HG03354 (cell line): ENCODE results near the gene MIS12.

ENCODE experiments used
- ATAC-seq: cut with Tn5 transposase; IDR thresholded peaks from one replicate; pipeline ENCODE4 v1.9.1; 2021; ENCODE audit warnings: mild to moderate bottlenecking; ENCODE audit not compliant: unreplicated experiment, poor library complexity, severe bottlenecking

The MIS12 gene

DNA sequence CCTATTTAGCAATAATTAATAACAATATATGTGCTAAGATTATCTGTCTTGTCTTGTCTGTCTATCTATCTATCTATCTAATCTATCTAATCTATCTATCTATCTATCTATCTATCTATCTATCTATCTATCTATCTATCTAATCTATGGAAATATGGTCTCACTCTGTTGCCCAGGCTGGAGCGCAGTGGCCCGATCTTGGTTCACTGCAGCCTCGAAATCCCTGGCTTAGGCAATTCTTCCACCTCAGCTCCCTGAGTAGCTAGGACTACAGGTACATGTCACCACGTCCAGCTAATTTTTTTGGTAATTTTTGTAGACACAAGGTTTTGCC, 44.7 kb downstream of the MIS12 start:
- no peak for ATAC-seq

DNA sequence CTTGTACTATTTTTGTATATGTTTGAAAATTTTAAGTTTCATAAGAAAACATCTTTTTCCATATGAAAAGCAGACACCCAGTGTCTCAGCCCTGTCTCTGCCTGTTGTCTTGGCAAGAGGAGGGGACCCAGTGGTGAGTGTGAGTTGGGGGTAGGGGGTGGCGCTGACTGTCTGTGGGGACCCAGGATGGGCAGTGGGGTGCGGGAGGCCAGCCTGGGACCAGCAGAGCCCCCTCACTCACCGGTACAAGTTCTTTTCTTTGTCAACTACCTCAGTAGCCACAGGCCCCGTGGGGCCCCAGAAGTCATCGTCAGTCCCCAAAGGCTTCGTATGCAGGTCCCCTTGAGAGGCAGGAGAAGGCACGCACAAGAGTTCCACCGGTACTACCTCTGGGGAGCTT, 46.2 kb downstream of the MIS12 start:
- no peak for ATAC-seq

DNA sequence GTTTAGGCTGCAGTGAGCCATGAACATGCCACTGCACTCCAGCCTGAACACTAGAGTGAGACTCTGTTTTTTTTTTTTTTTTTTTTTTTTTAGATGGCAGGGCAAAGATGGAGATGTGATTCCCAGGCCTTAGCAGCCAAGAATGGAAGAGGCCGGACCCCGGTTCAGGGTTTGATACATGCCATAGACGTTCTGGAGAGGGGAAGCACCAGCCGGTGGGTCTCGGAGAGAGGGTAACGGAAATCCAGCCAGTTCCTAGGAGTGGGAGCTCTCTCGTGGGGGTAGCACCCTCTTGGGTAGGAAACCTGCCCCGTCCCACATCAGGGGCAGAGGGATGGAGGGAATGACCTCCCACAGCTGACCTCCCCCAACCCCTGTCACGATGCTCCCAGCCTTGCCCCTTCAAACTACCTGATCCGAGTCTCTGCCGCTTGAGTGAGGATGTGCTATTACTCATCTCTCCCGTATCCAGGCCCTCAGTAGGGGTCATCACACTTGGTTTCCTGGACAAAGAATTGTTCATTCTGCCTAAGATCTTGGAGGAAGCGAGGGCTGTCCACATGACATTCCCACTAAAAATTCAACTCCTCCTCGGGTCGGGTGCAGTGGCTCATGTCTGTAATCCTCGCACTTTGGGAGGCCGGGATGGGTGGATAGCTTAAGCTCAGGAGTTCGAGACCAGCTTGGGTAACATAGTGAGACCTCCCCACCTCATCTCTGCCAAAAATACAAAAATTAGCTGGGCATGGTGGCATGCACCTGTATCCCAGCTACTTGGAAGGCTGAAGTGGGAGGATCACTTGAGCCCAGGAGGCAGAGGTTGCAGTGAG, 47.3 kb downstream of the MIS12 start:
- ATAC-seq = no peak

DNA sequence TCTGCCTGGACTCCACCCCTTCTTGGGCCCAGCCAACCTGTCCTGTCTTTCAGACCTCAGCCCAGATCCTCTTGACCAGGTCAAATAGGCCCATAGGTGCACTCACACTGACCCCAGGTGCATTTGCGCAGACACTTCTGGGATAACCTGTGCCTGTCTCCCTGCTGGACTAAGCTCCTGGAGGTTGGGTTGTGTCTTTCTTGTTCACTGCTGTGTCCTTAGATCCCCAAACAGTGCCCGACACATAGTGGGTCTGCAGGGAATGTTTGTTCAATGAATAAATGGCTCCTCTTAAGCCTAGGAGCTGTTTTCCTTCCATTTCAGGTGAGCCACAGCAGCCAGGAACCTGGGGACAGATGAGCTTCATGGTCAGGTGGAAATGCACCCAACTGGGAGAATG, 49.1 kb downstream of the MIS12 start:
- no peak for ATAC-seq

DNA sequence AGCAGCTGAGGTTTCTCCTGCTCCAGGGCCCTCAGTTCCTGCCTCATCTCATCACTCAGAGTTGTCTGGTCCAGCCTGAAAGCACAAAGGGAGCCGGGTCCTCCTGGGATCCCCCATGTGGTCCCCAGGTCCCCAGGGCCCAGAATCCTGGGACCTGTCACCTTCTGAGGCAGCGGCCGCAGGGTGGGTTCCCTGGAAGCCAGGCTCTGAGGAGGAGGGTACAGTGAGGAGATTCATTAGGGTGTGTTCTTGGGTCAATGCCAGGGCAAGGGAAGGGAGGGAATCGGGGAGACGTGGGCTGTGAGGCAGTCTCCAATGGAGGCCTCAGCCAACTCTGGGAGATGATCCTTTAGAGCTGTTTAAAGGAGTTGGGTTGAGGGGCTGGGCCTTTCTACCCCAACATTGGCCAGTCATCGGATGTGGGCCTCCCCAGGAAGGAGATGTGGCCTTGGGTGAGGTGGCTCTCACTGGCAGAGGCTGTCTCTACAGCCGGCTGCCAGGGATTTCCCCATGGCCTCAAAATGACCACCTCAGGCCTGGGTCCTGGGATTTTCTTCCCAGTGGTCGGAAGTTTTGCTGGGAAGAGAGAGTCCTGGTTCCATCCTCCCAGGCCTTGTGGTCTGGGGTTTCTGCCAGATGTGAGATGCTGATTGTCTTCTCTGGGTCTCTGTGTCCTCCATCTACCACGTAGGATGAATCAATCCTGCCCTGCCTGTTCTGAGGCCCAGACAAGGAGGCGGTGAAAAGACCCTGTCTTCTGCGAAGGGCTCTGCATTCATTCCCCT, 50.7 kb downstream of the MIS12 start:
- no peak for ATAC-seq

DNA sequence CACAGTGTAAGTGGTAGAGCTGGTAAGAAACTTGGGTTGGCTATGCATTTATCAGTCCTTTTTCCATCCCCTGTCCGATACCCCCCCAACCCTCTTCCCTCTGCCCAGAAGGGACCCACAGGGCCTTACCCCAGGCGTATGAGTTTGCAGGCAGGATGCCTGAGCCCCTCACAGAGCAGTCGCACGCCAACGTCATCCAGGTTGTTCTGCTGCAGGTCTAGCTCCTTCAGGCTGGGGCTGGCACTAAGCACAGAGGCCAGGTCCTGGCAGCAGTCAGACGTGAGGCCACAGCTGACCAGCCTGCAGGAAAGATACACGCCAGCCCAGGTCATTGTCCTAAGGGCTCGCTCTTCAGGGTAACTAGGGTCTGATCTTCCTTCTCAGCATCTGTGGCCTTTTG, 52.9 kb downstream of the MIS12 start:
- ATAC-seq = no peak

DNA sequence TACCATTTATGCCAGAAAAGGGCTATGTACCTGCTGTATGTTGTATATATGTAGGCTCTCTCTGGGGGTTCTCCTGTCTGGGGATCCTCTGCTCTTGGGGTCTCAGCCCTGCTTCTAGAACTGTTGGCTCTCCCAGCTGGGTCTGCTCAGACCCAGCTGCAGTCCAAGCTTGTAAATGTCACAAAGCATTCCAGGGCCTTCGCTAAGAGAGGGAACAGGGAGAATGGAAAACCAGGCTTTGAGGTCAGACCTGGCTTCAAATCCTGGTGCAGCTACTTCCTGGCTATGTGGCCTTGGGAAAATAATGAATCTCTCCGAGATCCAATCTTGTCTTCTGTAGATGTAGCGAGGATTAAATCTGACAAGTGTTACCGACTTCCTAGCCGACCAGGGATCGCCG, 54.0 kb downstream of the MIS12 start:
- ATAC-seq = no peak
